ENCODE results near the gene PHIP. TPM values are rescaled to one million over a fixed set of nuclear protein-coding genes. Genes with fewer than 3 reads are reported as not detected.

PHIP gene
- total and polyA plus RNA-seq, 2 experiments from 2014 or later = 14.8 to 26.5 TPM

DNA sequence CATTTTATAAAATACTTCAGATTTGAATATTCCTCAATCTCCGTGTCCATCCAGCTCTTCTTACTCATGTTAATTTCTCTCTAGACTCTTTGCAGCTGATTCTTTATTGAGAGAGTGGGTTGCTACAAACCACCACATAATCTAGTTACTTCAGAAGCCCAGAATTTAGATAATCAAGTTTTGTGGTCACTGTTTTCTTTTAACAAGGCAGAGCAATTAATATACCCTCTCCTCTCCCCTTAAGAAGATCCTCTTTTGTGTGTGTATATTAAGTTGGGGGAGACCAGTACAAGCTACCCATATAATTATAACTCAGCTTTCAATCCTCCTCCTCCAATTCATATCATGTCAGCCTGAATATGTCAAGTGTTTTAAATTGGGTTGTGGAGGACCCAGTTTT, 115.6 kb downstream of the PHIP start:
- Histone ChIP-seq H3K4me1 (ENCODE audit: low read depth) (no peaks in the 10 kb centered on the region), H3K4me3 (no peak overlapping the region), H3K9me3 (ENCODE audit: low read depth) (no peaks in the 10 kb centered on the region), H3K27me3 (no peaks in the 10 kb centered on the region), H3K27ac (no peak overlapping the region), H3K36me3 (peaks cover 70% of the 10 kb centered on the region)
- TF ChIP-seq, protein P1, sequence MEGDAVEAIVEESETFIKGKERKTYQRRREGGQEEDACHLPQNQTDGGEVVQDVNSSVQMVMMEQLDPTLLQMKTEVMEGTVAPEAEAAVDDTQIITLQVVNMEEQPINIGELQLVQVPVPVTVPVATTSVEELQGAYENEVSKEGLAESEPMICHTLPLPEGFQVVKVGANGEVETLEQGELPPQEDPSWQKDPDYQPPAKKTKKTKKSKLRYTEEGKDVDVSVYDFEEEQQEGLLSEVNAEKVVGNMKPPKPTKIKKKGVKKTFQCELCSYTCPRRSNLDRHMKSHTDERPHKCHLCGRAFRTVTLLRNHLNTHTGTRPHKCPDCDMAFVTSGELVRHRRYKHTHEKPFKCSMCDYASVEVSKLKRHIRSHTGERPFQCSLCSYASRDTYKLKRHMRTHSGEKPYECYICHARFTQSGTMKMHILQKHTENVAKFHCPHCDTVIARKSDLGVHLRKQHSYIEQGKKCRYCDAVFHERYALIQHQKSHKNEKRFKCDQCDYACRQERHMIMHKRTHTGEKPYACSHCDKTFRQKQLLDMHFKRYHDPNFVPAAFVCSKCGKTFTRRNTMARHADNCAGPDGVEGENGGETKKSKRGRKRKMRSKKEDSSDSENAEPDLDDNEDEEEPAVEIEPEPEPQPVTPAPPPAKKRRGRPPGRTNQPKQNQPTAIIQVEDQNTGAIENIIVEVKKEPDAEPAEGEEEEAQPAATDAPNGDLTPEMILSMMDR (IDR thresholded peaks at IDR 0.05; ENCODE audit: low read depth, low read length) = no peak
- DNase-seq (ENCODE audit: low read depth in 1 of 2, low spot score in 1 of 2) = no peak

DNA sequence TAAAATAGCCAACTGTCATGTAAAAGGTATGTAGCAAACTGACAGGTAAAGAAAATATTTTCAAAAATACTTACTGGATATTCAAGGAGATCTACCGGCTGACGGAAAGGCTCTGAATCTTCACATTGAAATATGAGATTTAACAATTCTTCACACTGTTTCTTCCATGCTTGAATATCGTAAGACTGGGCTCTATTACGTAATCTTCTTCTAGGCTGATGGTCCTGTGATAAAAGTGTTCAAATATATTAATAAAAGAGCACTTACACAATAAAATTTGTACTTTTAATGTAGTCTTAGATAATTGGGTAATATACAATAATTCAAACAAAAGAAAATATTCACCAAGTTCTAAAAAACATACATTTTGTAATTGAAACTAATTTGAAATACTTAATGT, 123.3 kb downstream of the PHIP start:
- DNase-seq (ENCODE audit: low read depth in 1 of 2, low spot score in 1 of 2) = no peak
- TF ChIP-seq, protein P1 (IDR thresholded peaks at IDR 0.05; ENCODE audit: low read depth, low read length) = no peak
- Histone ChIP-seq H3K9me3 (ENCODE audit: low read depth) (no peaks in the 10 kb centered on the region), H3K27me3 (no peaks in the 10 kb centered on the region), H3K36me3 (peaks cover 62% of the 10 kb centered on the region), H3K4me1 (ENCODE audit: low read depth) (no peaks in the 10 kb centered on the region), H3K27ac (no peak overlapping the region), H3K4me3 (no peak overlapping the region)

DNA sequence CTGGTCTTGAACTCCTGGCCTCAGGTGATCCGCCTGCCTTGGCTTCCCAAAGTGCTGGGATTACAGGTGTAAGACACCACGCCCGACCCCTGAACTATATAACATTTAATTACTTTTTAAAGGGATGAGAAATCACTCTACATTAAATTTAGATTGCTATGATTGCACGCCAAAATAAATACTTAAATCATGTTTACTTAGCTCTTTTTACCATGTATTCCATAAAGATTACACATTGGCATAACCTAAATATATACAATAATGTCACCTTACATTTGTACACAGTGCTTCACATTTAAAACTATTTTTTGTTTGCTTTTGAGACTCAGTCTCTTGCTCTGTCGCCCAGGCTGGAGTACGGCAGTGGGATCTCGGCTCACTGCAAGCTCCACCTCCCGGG, 124.3 kb downstream of the PHIP start:
- TF ChIP-seq, protein P1 (IDR thresholded peaks at IDR 0.05; ENCODE audit: low read depth, low read length) = no peak
- no peak overlapping the region for H3K4me3 ChIP-seq
- no peaks in the 10 kb centered on the region for H3K9me3 ChIP-seq (ENCODE audit: low read depth)
- H3K36me3 ChIP-seq = peaks cover 65% of the 10 kb centered on the region
- H3K27ac ChIP-seq = no peak overlapping the region
- no peaks in the 10 kb centered on the region for H3K27me3 ChIP-seq
- DNase-seq (ENCODE audit: low read depth in 1 of 2, low spot score in 1 of 2) = no peak
- no peaks in the 10 kb centered on the region for H3K4me1 ChIP-seq (ENCODE audit: low read depth)

GRCh38 chr6:78952362-78952761, 125.7 kb downstream of the PHIP start:
- DNase-seq (ENCODE audit: low read depth in 1 of 2, low spot score in 1 of 2) = no peak
- peaks cover 53% of the 10 kb centered on the region for H3K36me3 ChIP-seq
- no peaks in the 10 kb centered on the region for H3K4me1 ChIP-seq (ENCODE audit: low read depth)

GRCh38 chr6:78948785-78949184, 129.3 kb downstream of the PHIP start:
- Histone ChIP-seq H3K36me3 (peaks cover 64% of the 10 kb centered on the region), H3K9me3 (ENCODE audit: low read depth) (no peaks in the 10 kb centered on the region), H3K4me3 (no peak overlapping the region), H3K4me1 (ENCODE audit: low read depth) (no peaks in the 10 kb centered on the region), H3K27me3 (no peaks in the 10 kb centered on the region), H3K27ac (no peak overlapping the region)
- DNase-seq (ENCODE audit: low read depth in 1 of 2, low spot score in 1 of 2) = no peak
- TF ChIP-seq, protein P1 (IDR thresholded peaks at IDR 0.05; ENCODE audit: low read depth, low read length) = no peak

More at GRCh38 chr6:78952362-78952761, 125.7 kb downstream of the PHIP start:
- H3K9me3 ChIP-seq (ENCODE audit: low read depth) = no peaks in the 10 kb centered on the region
- H3K27ac ChIP-seq = no peak overlapping the region
- no peaks in the 10 kb centered on the region for H3K27me3 ChIP-seq
- H3K4me3 ChIP-seq = no peak overlapping the region
- TF ChIP-seq, protein P1 (IDR thresholded peaks at IDR 0.05; ENCODE audit: low read depth, low read length) = no peak

DNA sequence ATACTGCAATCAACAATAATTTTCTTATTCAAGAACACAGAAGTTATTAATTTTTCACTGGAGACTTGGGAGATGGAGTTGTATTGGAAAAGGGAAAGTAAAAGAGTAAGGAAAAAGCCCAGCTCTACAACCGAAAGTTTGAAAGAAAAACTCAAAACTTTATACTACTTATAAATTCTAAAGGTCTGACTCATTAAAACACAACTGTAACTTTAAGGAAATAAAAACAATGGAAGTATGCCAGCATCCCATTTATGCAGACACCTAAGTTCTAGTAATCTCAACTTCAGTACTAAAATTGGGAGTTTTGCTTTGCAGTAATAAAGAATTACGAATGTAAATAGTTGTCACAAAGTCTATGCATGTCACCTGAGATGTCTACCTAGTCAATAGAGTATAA, 130.1 kb downstream of the PHIP start:
- TF ChIP-seq, protein P1 (IDR thresholded peaks at IDR 0.05; ENCODE audit: low read depth, low read length) = no peak
- Histone ChIP-seq H3K4me3 (no peak overlapping the region), H3K36me3 (peaks cover 63% of the 10 kb centered on the region), H3K4me1 (ENCODE audit: low read depth) (no peaks in the 10 kb centered on the region), H3K27me3 (no peaks in the 10 kb centered on the region), H3K9me3 (ENCODE audit: low read depth) (no peaks in the 10 kb centered on the region), H3K27ac (no peak overlapping the region)
- peak in 1 of 2 donors; percentile 35 for DNase-seq (ENCODE audit: low read depth in 1 of 2, low spot score in 1 of 2)
